Measurements from ENCODE around the gene LMO7.
"Not testable (repeated sequence)": the region's sequence is repeated elsewhere in the genome, so short reads cannot be mapped to it uniquely, and the experiment has no call there.

The LMO7 gene

GRCh38 chr13:75647126-75647784, 11.1 kb downstream of the LMO7 start:
- DNase-seq (ENCODE audit: low read depth in 1 of 2, low spot score in 1 of 2), result no peak

DNA sequence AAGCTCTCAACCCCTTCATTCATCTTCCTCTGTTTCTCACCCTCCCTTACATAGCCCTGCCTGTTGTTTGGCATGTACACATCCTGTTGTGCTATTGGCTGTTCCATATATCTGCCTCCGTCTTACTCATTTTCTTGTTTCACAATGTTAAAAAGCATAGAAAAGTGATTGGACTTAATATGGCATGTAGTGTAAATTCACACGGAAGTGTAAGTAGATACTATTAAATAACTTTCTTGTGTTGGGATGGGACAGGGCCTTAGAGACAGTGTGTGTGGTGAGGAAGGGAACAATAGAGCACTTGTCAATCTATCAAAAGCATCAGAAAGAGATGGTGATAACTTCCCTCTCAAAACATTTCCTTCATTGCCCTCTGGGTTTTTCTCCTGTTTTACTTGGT, 12.3 kb downstream of the LMO7 start:
- no peak for DNase-seq (ENCODE audit: low read depth in 1 of 2, low spot score in 1 of 2)

- DNase-seq (ENCODE audit: low read depth in 1 of 2, low spot score in 1 of 2), result no peak
These were observed 14.9 kb downstream of the LMO7 start for GRCh38 chr13:75651013-75651412.

DNA sequence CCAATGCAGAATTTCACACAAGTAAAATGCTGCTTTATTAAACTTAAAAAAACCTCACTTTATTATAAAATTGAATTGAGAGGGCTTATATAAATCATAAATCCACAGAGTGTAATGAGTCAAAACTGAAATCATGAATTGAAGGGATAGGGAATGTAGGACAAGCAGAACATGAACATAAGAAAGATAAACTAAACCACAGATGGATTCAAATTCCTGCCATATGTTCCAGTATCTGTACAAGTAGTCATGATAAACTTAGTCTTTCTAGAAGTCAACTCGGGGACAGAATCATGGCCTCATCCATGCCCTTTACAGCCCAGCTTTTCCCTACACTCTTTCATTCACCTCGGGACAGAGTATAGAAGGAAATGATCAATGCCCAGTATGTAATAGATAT, 16.6 kb downstream of the LMO7 start:
- no peak for DNase-seq (ENCODE audit: low read depth in 1 of 2, low spot score in 1 of 2)

DNA sequence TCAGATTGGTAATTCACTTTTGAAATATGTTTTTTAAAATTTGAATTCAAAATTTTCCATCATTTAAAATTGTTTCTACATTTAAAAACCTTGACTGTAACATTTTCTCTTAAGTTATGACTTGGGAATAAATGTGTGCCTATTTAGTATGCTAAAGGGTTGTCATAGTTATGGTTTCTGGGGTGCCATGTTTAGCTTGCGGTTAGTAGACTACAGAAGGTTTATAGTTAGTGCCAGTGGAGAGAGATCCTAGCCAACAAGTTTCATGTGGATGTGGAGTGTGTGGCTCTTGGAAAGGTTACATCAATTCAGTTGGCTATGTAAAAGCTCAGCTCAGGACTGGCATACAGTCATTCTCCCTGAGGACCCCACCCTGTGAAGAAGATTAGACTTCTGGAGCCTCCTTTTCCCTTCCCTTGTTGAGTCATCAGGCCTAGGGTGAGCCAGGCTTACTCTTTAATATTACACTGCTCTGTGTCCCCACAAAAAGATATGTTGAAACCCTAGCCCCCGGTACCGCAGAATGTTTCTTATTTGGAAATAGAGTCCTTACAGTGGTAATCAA, 20.4 kb downstream of the LMO7 start:
- DNase-seq (ENCODE audit: low read depth in 1 of 2, low spot score in 1 of 2), result no peak

DNA sequence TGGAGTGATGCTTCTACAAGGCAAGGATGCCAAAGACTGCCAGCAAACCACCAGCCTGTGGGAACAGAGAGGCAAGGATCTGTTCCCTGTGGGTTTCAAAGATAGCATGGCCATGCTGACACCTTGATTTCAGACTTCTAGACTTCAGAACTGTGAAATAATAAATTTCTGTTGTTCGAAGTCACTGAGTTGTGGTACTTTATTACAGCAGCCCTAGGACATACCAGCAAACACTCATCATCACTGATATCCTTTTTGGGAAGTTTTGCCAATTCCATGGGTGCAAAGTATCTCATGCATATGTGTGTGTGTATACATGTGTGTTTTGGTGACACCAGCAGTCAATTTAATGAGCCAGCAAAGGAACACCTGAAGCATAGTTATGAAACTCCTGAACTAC, 21.0 kb downstream of the LMO7 start:
- no peak for DNase-seq (ENCODE audit: low read depth in 1 of 2, low spot score in 1 of 2)

DNA sequence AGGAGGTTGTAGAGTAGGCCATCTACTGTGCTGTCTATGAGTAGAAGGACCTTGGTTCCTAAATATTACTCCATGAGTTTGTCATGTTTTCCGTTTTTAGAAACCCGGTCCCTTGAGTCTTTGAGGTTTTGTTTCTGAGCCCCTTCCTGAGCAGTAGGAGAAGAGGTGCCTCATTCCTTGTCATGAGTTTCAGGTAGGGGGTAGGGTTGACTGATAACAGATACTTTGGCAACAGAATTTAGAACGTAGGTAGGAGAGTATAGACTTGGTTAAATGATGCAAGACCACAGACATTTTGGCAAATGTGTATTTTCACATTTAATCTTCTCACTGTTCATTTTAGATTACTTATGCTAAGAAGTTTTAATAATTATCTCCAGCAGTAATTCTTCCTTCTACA, 24.6 kb downstream of the LMO7 start:
- no peak for DNase-seq (ENCODE audit: low read depth in 1 of 2, low spot score in 1 of 2)

- DNase-seq (ENCODE audit: low read depth in 1 of 2, low spot score in 1 of 2), result no peak
These were observed 25.3 kb downstream of the LMO7 start for GRCh38 chr13:75661443-75661842.

DNA sequence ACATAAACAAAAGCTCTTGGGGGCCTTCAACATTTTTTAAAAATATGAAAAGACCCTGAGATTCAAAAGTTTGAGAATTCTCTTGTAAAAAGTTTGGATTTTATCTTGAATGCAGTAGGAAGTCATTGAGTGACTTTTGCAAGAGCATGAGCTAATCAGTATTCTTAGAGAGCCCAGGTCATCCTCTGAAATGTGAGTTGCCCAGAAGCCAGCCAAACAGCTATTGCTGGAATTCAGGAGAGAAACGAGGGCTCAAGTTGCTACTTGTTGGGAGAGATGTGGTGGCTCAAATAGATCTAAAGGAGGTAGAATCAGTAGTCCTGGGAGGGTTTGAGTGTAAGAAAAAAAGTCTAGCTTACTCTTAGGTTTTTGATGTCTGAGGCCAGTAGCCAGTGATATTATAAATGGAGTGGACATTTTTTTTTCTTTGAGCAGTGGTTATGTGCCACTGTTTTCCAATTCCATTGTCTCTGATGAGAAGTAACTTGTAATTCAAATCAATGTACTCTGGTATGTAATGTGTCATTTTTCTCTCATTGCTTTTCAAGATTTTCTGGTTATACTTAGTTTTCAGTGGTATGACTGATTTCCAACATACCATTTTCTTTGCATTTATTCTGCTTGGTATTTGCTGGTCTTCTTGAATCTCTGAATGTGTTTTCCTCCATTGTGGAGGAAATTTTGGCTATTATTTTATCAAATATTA, 30.7 kb downstream of the LMO7 start:
- no peak for DNase-seq (ENCODE audit: low read depth in 1 of 2, low spot score in 1 of 2)

DNA sequence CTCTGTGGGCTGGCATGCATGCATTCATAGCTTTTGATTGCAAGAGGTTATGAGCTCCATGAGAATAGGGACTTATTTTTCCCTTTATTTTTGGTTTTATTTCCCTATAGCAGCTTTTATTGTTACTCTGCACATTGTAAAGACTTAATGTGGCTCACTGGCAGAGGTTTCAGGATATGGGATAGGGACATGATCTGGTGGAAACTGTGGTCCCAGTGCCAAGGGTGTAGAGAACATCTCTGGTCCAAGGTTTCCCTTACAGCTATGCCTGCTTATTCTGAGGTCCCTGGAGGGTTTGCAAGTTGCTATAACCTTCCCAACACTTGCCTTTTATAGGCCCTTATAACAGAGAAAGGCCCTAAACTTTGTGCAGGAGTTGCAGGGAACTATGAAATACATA, 33.6 kb downstream of the LMO7 start:
- no peak for DNase-seq (ENCODE audit: low read depth in 1 of 2, low spot score in 1 of 2)

- no peak for DNase-seq (ENCODE audit: low read depth in 1 of 2, low spot score in 1 of 2)
These were observed 34.4 kb downstream of the LMO7 start for GRCh38 chr13:75670496-75670895.

DNA sequence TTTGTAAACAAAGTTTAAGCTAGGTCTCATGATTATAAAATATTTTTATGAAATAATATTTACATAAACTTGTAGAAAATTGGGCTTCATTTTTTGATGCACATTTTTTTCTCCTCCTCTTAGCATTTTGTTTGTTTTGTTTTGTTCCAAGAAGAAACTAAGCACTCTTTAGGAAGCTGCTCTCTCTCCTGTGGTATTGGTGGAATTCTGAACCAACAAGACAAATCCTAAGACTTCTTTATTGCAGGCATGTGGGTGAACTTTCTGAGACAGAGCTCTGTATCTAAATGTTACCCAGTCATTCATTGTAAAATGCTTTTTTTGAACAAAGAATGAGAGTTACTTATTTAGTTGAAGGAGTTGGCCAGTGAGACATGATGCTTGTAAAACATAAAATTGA, 39.3 kb downstream of the LMO7 start:
- DNase-seq (ENCODE audit: low read depth in 1 of 2, low spot score in 1 of 2), result no peak

GRCh38 chr13:75679459-75679858, 43.3 kb downstream of the LMO7 start:
- DNase-seq (ENCODE audit: low read depth in 1 of 2, low spot score in 1 of 2), result no peak

DNA sequence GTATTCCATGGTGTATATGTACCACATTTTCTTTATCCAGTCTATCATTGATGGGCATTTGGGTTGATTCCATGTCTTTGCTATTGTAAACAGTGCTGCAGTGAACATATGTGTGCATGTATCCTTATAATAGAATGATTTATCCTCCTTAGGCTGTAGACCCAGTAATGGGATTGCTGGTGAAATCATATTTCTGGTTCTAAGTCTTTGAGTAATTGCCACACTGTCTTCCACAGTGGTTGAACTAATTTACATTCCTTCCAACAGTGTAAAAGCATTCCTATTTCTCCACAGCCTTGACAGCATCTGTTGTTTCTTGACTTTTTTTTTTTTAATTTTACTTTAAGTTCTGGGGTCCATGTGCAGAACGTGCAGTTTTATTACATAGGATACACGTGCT, 44.1 kb downstream of the LMO7 start:
- not testable (repeated sequence) for DNase-seq (ENCODE audit: low read depth in 1 of 2, low spot score in 1 of 2)

DNA sequence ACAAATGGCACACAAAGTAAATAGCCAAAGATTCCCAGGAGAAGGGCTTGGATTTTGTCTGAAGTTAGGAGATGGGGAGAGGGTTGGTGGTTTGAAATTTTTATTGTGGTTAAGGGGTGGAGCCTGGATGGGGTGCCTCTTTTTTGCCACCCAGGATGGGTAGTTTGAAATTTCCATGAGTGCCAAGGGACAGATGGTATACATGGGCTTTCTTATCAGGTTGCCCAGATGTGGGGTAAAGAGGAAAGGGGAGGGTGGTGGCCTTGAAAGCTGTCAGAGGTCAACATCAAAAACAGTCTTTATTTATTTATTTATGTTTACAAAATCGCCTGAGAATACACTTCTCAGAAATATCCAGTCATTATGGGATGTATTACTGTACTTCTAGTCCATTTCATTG, 46.2 kb downstream of the LMO7 start:
- DNase-seq (ENCODE audit: low read depth in 1 of 2, low spot score in 1 of 2), result no peak

GRCh38 chr13:75685239-75685697, 49.1 kb downstream of the LMO7 start:
- no peak for DNase-seq (ENCODE audit: low read depth in 1 of 2, low spot score in 1 of 2)

- no peak for DNase-seq (ENCODE audit: low read depth in 1 of 2, low spot score in 1 of 2)
These were observed 51.1 kb downstream of the LMO7 start for GRCh38 chr13:75687150-75687763.

DNA sequence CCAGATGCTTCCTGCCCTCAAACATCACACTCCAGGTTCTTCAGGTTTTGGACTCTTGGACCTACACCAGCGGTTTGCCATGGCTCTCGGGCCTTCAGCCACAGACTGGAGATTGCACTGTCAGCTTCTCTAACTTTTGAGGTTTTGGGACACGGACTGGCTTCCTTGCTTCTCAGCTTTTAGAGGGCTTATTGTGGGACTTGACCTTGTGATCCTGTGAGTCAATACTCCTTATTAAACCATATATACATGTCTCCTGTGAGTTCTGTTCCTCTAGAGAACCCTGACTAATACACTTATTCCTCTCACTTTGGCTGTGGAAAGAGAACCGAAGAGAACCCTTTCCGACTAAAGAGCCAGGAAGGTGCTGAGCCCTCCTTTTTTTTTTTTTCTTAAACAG, 53.6 kb downstream of the LMO7 start:
- DNase-seq (ENCODE audit: low read depth in 1 of 2, low spot score in 1 of 2), result no peak

DNA sequence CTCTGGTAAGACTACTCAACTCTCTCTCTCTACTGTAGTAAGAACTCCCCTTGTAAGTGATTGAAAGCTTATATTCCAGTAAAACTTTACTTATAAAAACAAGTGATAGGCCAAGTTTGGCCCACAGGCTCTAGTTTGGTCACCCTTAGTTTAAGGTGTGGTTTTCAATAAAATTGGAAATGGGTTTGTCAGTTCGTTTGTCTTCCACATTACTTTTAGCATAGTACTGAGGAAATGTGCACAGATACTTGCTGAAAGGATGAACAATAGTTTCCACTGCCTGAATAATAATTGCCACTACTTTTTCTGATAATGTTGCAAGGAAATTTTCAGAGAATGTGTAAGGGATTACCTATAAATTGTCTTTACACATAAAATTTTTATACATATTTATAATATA, 54.5 kb downstream of the LMO7 start:
- DNase-seq (ENCODE audit: low read depth in 1 of 2, low spot score in 1 of 2), result no peak

DNA sequence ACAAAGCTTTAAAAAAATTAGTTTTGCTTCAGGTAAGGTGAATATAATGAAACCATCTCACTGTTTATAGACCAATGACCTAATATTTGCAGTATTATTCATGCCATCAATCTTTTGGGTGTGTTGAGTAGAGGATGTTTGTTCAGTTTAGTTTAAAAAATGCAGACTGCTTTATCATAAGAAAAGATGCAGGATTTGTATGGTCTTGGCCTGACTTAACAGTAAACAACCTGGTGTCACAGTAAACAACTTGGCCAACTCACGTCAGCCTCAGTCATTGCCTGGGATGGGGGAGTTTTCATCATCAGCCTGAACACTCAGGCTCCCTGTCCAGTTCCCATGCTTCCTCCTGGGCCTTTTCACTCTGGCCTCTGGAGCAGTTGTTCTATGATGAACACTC, 55.1 kb downstream of the LMO7 start:
- no peak for DNase-seq (ENCODE audit: low read depth in 1 of 2, low spot score in 1 of 2)

DNA sequence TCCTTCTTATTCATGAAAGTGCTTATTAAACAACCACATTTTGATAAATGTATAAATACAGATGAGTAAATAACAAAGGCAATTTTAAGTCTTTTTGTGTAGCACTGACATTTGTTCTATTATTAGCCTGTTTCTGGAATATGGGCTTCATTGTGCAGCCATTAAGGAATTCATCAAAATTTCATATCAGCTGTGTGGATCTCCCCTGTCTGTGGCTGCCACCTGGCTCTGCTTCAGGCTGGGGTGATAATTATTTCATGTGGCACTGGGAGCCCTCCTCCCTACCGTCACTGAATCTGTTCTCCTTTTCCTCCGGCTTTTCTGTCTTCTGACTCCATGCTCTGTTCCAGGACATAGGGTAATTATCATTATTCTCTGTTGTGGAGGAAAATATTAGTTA, 57.1 kb downstream of the LMO7 start:
- DNase-seq (ENCODE audit: low read depth in 1 of 2, low spot score in 1 of 2), result no peak

DNA sequence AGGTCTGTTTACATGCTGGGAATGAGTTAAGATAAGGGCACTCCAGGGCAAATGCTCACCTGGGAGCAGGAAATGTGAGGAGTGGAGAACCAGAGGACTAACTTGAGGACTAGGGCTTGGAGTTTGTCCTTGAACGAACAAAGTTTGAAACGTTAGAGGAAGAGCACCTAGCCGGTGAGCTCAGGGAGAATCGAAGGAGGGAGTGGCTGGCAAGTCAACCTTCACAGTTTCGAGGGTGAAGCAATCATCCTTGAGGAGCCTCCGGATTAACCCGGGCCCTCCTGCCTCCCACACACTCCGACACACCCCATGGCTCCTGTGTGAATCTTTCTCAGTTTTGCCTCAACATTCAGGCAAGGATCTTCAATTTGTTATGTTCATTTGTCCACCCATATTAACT, 58.6 kb downstream of the LMO7 start:
- DNase-seq (ENCODE audit: low read depth in 1 of 2, low spot score in 1 of 2), result no peak

All from activated CD4-positive, alpha-beta T cell treated with anti-CD3 and anti-CD28 coated beads, Interleukin-2, amount 50 U/mL, for 24 hours (primary cell).